ENCODE results near the gene ATP6V0E1. TPM values are rescaled to one million over a fixed set of nuclear protein-coding genes. Genes with fewer than 3 reads are reported as not detected.

ATP6V0E1 gene
- polyA plus RNA-seq, 3 donors = 200 to 235 (median 201) TPM

- peak in 9 of 11 donors; percentile 48 to 72 (median 66) for DNase-seq (ENCODE audit: extremely low read depth in 1 of 11, low read depth in 9 of 11, low spot score in 4 of 11)
Measured at GRCh38 chr5:172984244-172984953, 828 bp downstream of the ATP6V0E1 start.

- DNase-seq (ENCODE audit: extremely low read depth in 1 of 11, low read depth in 9 of 11, low spot score in 4 of 11) = no peak
Measured at GRCh38 chr5:172985596-172985995, 2.0 kb downstream of the ATP6V0E1 start.

- no peak for DNase-seq (ENCODE audit: extremely low read depth in 1 of 11, low read depth in 9 of 11, low spot score in 4 of 11)
Measured at GRCh38 chr5:172988276-172988675, 4.7 kb downstream of the ATP6V0E1 start.

GRCh38 chr5:172990776-172991175 is 7.2 kb downstream of the ATP6V0E1 start:
- DNase-seq (ENCODE audit: extremely low read depth in 1 of 11, low read depth in 9 of 11, low spot score in 4 of 11) = no peak

GRCh38 chr5:172994405-172994804 is 10.8 kb downstream of the ATP6V0E1 start:
- DNase-seq (ENCODE audit: extremely low read depth in 1 of 11, low read depth in 9 of 11, low spot score in 4 of 11) = no peak

- no peak for DNase-seq (ENCODE audit: extremely low read depth in 1 of 11, low read depth in 9 of 11, low spot score in 4 of 11)
Measured at GRCh38 chr5:172999372-172999973, 15.9 kb downstream of the ATP6V0E1 start.

GRCh38 chr5:172999974-173000373 is 16.4 kb downstream of the ATP6V0E1 start:
- DNase-seq (ENCODE audit: extremely low read depth in 1 of 11, low read depth in 9 of 11, low spot score in 4 of 11) = no peak

GRCh38 chr5:173001229-173001841 is 17.8 kb downstream of the ATP6V0E1 start:
- DNase-seq (ENCODE audit: extremely low read depth in 1 of 11, low read depth in 9 of 11, low spot score in 4 of 11) = no peak

- DNase-seq (ENCODE audit: extremely low read depth in 1 of 11, low read depth in 9 of 11, low spot score in 4 of 11) = no peak
Measured at GRCh38 chr5:173003360-173003759, 19.8 kb downstream of the ATP6V0E1 start.

GRCh38 chr5:173004013-173004412 is 20.4 kb downstream of the ATP6V0E1 start:
- DNase-seq (ENCODE audit: extremely low read depth in 1 of 11, low read depth in 9 of 11, low spot score in 4 of 11) = no peak

- DNase-seq (ENCODE audit: extremely low read depth in 1 of 11, low read depth in 9 of 11, low spot score in 4 of 11) = no peak
Measured at GRCh38 chr5:173004447-173004846, 20.9 kb downstream of the ATP6V0E1 start.

GRCh38 chr5:173010021-173010420 is 26.4 kb downstream of the ATP6V0E1 start:
- DNase-seq (ENCODE audit: extremely low read depth in 1 of 11, low read depth in 9 of 11, low spot score in 4 of 11) = no peak

- no peak for DNase-seq (ENCODE audit: extremely low read depth in 1 of 11, low read depth in 9 of 11, low spot score in 4 of 11)
Measured at GRCh38 chr5:173010547-173011464, 27.2 kb downstream of the ATP6V0E1 start.

GRCh38 chr5:173011566-173011965 is 28.0 kb downstream of the ATP6V0E1 start:
- DNase-seq (ENCODE audit: extremely low read depth in 1 of 11, low read depth in 9 of 11, low spot score in 4 of 11) = no peak

GRCh38 chr5:173012882-173013281 is 29.3 kb downstream of the ATP6V0E1 start:
- no peak for DNase-seq (ENCODE audit: extremely low read depth in 1 of 11, low read depth in 9 of 11, low spot score in 4 of 11)

GRCh38 chr5:173014671-173015070 is 31.1 kb downstream of the ATP6V0E1 start:
- DNase-seq (ENCODE audit: extremely low read depth in 1 of 11, low read depth in 9 of 11, low spot score in 4 of 11) = no peak

GRCh38 chr5:173015192-173015591 is 31.6 kb downstream of the ATP6V0E1 start:
- DNase-seq (ENCODE audit: extremely low read depth in 1 of 11, low read depth in 9 of 11, low spot score in 4 of 11) = no peak

GRCh38 chr5:173015598-173016455 is 32.3 kb downstream of the ATP6V0E1 start:
- no peak for DNase-seq (ENCODE audit: extremely low read depth in 1 of 11, low read depth in 9 of 11, low spot score in 4 of 11)

Measured in renal cortex interstitium (tissue), 11 donors.